Upper lobe of left lung (tissue), 6 donors: ENCODE data around the gene SMPX. TPM values are rescaled to one million over a fixed set of nuclear protein-coding genes. Genes with fewer than 3 reads are reported as not detected.

Experiments
- ATAC-seq, 2 donors: fragments of 200-7000 bp; cut with Tn5 transposase; one replicate each; pipeline ENCODE4 v1.9.1; 2022; ENCODE audit warnings: mild to moderate bottlenecking in 2 of 2, moderate library complexity in 2 of 2; ENCODE audit not compliant: low FRiP score in 2 of 2
- DNase-seq, 2 donors: peaks; one replicate each; pipeline ENCODE4 v3.0.0-alpha.2; 2019 to 2020
- H3K27ac ChIP-seq, 4 donors: fragments of 200-600 bp; sonication (generic); one replicate each; pipeline ENCODE4 v1.5.1; 2016 to 2019
- H3K27me3 ChIP-seq, 4 donors: fragments of 200-600 bp; sonication (generic); one replicate each; pipeline ENCODE4 v1.5.1; 2017 to 2019
- H3K36me3 ChIP-seq, 4 donors: fragments of 200-600 bp; sonication (generic); one replicate each; pipeline ENCODE4 v1.5.1; 2016 to 2019
- H3K4me1 ChIP-seq, 4 donors: fragments of 200-600 bp; sonication (generic); one replicate each; pipeline ENCODE4 v1.5.1; 2018 to 2019
- H3K4me3 ChIP-seq, 4 donors: fragments of 200-600 bp; sonication (generic); one replicate each; pipeline ENCODE4 v1.5.1; 2017 to 2019; ENCODE audit warnings: mild to moderate bottlenecking in 2 of 4, moderate library complexity in 1 of 4
- H3K9me3 ChIP-seq, 4 donors: fragments of 200-600 bp; sonication (generic); one replicate each; pipeline ENCODE4 v1.5.1; 2018 to 2019
- CTCF ChIP-seq, 6 experiments: fragments of 450-650 bp in 4 of 6; fragments of 200-600 bp in 2 of 6; sonication (generic) in 2 of 6; IDR thresholded peaks; one replicate each; pipeline ENCODE4 v1.5.1; 2016 to 2019; ENCODE audit warnings: antibody characterized with exemption in 6 of 6
- EP300 ChIP-seq, 4 donors: sonication (generic); formaldehyde crosslinking; IDR thresholded peaks; one replicate each; pipeline ENCODE4 v1.5.1; 2017; ENCODE audit warnings: antibody characterized with exemption in 4 of 4, control low read depth in 2 of 4
- POLR2A ChIP-seq, 4 donors: fragments of 450-650 bp; IDR thresholded peaks; one replicate each; pipeline ENCODE4 v1.5.1; 2016 to 2017; ENCODE audit warnings: antibody characterized with exemption in 4 of 4, mild to moderate bottlenecking in 2 of 4
- POLR2AphosphoS5 ChIP-seq, 2 donors: sonication (generic); formaldehyde crosslinking; IDR thresholded peaks; one replicate each; pipeline ENCODE4 v1.5.1; 2017; ENCODE audit warnings: antibody characterized with exemption in 2 of 2
- WGBS, 2 donors: methylation state at CpG; one replicate each; pipeline ENCODE4 v1.1.5; 2017 to 2018; 5-methylcytosine and 5-hydroxymethylcytosine counted together
- total RNA-seq, 6 donors: library from RNA; depleted of rRNA in 4 of 6; stranded (reverse); fragments of >200 nt in 4 of 6; gene quantifications; one replicate each; pipeline versions ENCODE4 v1.1.0 to v1.2.1, GENCODE V29; 2016 to 2021
- donor health status: DM: no; HTN: no; CAD: no; lungs with moderate emphysema.
- donor health status: DM: no; HTN: yes; CAD: no; lungs with severe emphysema.

SMPX gene
- total RNA-seq, 6 donors from 2014 or later = 2.4 TPM; not detected in 5

GRCh38 chrX:21800344-21800770, 42.4 kb upstream of the SMPX start:
- TF ChIP-seq POLR2A (IDR thresholded peaks at IDR 0.05) = no peak
- 6 to 14% methylated on average over 1 of the region's 1 CpG for WGBS, 2 donors
- no peaks in the 10 kb centered on the region for H3K27me3 ChIP-seq
- no peaks in the 10 kb centered on the region for H3K4me1 ChIP-seq
- DNase-seq (no peak), ATAC-seq (no peak)
- H3K4me3 ChIP-seq = no peak overlapping the region
- H3K9me3 ChIP-seq = no peaks in the 10 kb centered on the region
- no peaks in the 10 kb centered on the region for H3K36me3 ChIP-seq
- no peak overlapping the region for H3K27ac ChIP-seq

- no peak for ATAC-seq
- WGBS, 2 donors = 81 to 83% methylated on average over 6 of the region's 6 CpGs
- no peak overlapping the region for H3K27ac ChIP-seq
Observed at GRCh38 chrX:21799767-21800166, 41.9 kb upstream of the SMPX start.

GRCh38 chrX:21798677-21799219, 40.8 kb upstream of the SMPX start:
- Histone ChIP-seq H3K4me1 (no peaks in the 10 kb centered on the region), H3K4me3 (no peak overlapping the region), H3K27ac (no peak overlapping the region), H3K9me3 (no peaks in the 10 kb centered on the region), H3K36me3 (no peaks in the 10 kb centered on the region), H3K27me3 (no peaks in the 10 kb centered on the region)
- WGBS, 2 donors = 59 to 71% methylated on average over 6 of the region's 6 CpGs
- TF ChIP-seq POLR2AphosphoS5 (IDR thresholded peaks at IDR 0.05) (no peak), EP300 (IDR thresholded peaks at IDR 0.05) (peak in 1 of 4 donors; percentile 61), CTCF (IDR thresholded peaks at IDR 0.05) (no peak), POLR2A (IDR thresholded peaks at IDR 0.05) (no peak)
- DNase-seq = no peak
- ATAC-seq = peak in 1 of 2 donors; percentile 81

More at GRCh38 chrX:21799767-21800166, 41.9 kb upstream of the SMPX start:
- TF ChIP-seq EP300 (IDR thresholded peaks at IDR 0.05) = no peak
- no peak for TF ChIP-seq CTCF (IDR thresholded peaks at IDR 0.05)
- TF ChIP-seq POLR2A (IDR thresholded peaks at IDR 0.05) = no peak
- TF ChIP-seq POLR2AphosphoS5 (IDR thresholded peaks at IDR 0.05) = no peak
- H3K4me1 ChIP-seq = no peaks in the 10 kb centered on the region
- no peaks in the 10 kb centered on the region for H3K36me3 ChIP-seq
- no peak for DNase-seq
- H3K27me3 ChIP-seq = no peaks in the 10 kb centered on the region
- no peak overlapping the region for H3K4me3 ChIP-seq
- H3K9me3 ChIP-seq = no peaks in the 10 kb centered on the region

- Histone ChIP-seq H3K4me1 (no peaks in the 10 kb centered on the region), H3K27ac (no peak overlapping the region), H3K9me3 (no peaks in the 10 kb centered on the region), H3K36me3 (no peaks in the 10 kb centered on the region), H3K27me3 (no peaks in the 10 kb centered on the region), H3K4me3 (no peak overlapping the region)
- TF ChIP-seq CTCF (IDR thresholded peaks at IDR 0.05) = no peak
- TF ChIP-seq POLR2AphosphoS5 (IDR thresholded peaks at IDR 0.05) = no peak
- no peak for TF ChIP-seq EP300 (IDR thresholded peaks at IDR 0.05)
- no peak for TF ChIP-seq POLR2A (IDR thresholded peaks at IDR 0.05)
- no peak for ATAC-seq
- whole genome bisulfite sequencing, 2 donors = 93 to 94% methylated on average over 1 of the region's 1 CpG
- no peak for DNase-seq
Observed at GRCh38 chrX:21781976-21782375, 24.1 kb upstream of the SMPX start.

- Histone ChIP-seq H3K27me3 (no peaks in the 10 kb centered on the region), H3K36me3 (no peaks in the 10 kb centered on the region), H3K4me1 (no peaks in the 10 kb centered on the region), H3K9me3 (no peaks in the 10 kb centered on the region), H3K4me3 (no peak overlapping the region), H3K27ac (no peak overlapping the region)
- WGBS, 2 donors = 82 to 86% methylated on average over 1 of the region's 1 CpG
- DNase-seq = no peak
- TF ChIP-seq POLR2AphosphoS5 (IDR thresholded peaks at IDR 0.05) (no peak), CTCF (IDR thresholded peaks at IDR 0.05) (no peak), POLR2A (IDR thresholded peaks at IDR 0.05) (no peak), EP300 (IDR thresholded peaks at IDR 0.05) (no peak)
- ATAC-seq = no peak
Observed at GRCh38 chrX:21781525-21781924, 23.6 kb upstream of the SMPX start.
